GM23248 (cell line): ENCODE measurements around the gene RSAD1. TPM values are rescaled to one million over a fixed set of nuclear protein-coding genes. Genes with fewer than 3 reads are reported as not detected.

Source experiments
- DNase-seq: peaks from one replicate; pipeline ENCODE4 v3.0.0-alpha.2; 2015
- H2AFZ ChIP-seq: fragments of 200-600 bp; sonication (generic); 2 replicates; pipeline ENCODE4 v1.6.1; 2016; ENCODE audit warnings: antibody characterized with exemption
- H3F3A ChIP-seq: fragments of 200-600 bp; sonication (generic); 2 replicates; pipeline ENCODE4 v1.6.1; 2016; ENCODE audit warnings: mild to moderate bottlenecking, antibody characterized with exemption, mixed run types; ENCODE audit not compliant: insufficient read depth
- H3K27ac ChIP-seq: fragments of 200-600 bp; sonication (generic); 2 replicates; pipeline ENCODE4 v1.5.1; 2016; ENCODE audit warnings: mild to moderate bottlenecking
- H3K27me3 ChIP-seq: fragments of 200-600 bp; sonication (generic); replicated peaks from 2 replicates; pipeline ENCODE4 v1.6.1; 2016; ENCODE audit warnings: mild to moderate bottlenecking; ENCODE audit not compliant: insufficient read depth
- H3K36me3 ChIP-seq: fragments of 200-600 bp; sonication (generic); 2 replicates; pipeline ENCODE4 v1.6.1; 2016; ENCODE audit warnings: low read depth, mild to moderate bottlenecking
- H3K4me1 ChIP-seq: fragments of 200-600 bp; sonication (generic); 2 replicates; pipeline ENCODE4 v1.6.1; 2016; ENCODE audit warnings: mild to moderate bottlenecking; ENCODE audit not compliant: insufficient read depth
- H3K4me2 ChIP-seq: fragments of 200-600 bp; sonication (generic); one replicate; pipeline ENCODE4 v1.6.1; 2016; ENCODE audit warnings: mild to moderate bottlenecking; ENCODE audit not compliant: unreplicated experiment
- H3K4me3 ChIP-seq: fragments of 200-600 bp; sonication (generic); 2 replicates; pipeline ENCODE4 v1.5.1; 2016; ENCODE audit warnings: mild to moderate bottlenecking
- H3K79me2 ChIP-seq: fragments of 200-600 bp; sonication (generic); 2 replicates; pipeline ENCODE4 v1.6.1; 2016; ENCODE audit warnings: mild to moderate bottlenecking; ENCODE audit not compliant: insufficient read depth
- H3K9ac ChIP-seq: fragments of 200-600 bp; sonication (generic); 2 replicates; pipeline ENCODE4 v1.6.1; 2016; ENCODE audit warnings: mild to moderate bottlenecking
- H3K9me2 ChIP-seq: fragments of 200-600 bp; sonication (generic); 2 replicates; pipeline ENCODE4 v1.6.1; 2016; ENCODE audit warnings: mixed run types, mild to moderate bottlenecking, moderate library complexity; ENCODE audit not compliant: insufficient read depth
- H3K9me3 ChIP-seq: fragments of 200-600 bp; sonication (generic); one replicate; pipeline ENCODE4 v1.6.1; 2017; ENCODE audit warnings: low read depth
- H4K20me1 ChIP-seq: fragments of 200-600 bp; sonication (generic); 2 replicates; pipeline ENCODE4 v1.6.0; 2016; ENCODE audit not compliant: insufficient read depth
- EZH2 ChIP-seq: fragments of 200-600 bp; sonication (generic); IDR thresholded peaks from 2 replicates; pipeline ENCODE4 v1.6.1; 2018; ENCODE audit warnings: antibody characterized with exemption, mild to moderate bottlenecking; ENCODE audit not compliant: insufficient read depth, poor library complexity, severe bottlenecking
- EZH2phosphoT487 ChIP-seq: fragments of 200-600 bp; sonication (generic); IDR thresholded peaks from 2 replicates; pipeline ENCODE4 v1.6.1; 2018; ENCODE audit warnings: antibody characterized with exemption, moderate library complexity, mild to moderate bottlenecking, low read depth; ENCODE audit not compliant: insufficient read depth
- WGBS, 2 experiments: methylation state at CpG; one replicate each; pipeline ENCODE4 v1.1.6; 2015 to 2017; ENCODE audit warnings: low lambda C conversion rate in 2 of 2, low coverage in 1 of 2; ENCODE audit errors: missing lambda C conversion rate in 2 of 2; 5-methylcytosine and 5-hydroxymethylcytosine counted together
- in situ Hi-C: fragments of 300-500 bp; cut with MboI; formaldehyde crosslinking; loops from 2 replicates; pipeline ENCODE4 v1.15.0; 2020
- polyA plus RNA-seq: library from polyadenylated mRNA; unstranded; fragments of >200 nt; fragmentation: Nextera tagmentation; extraction: Ambion mirVana; gene quantifications from 2 replicates; pipeline ENCODE4 v1.2.1, GENCODE V29; 2016
- total RNA-seq: library from RNA; depleted of rRNA; stranded (reverse); fragments of >200 nt; shearing (Covaris generic); gene quantifications from 2 replicates; pipeline ENCODE4 v1.2.3, GENCODE V29; 2014

The RSAD1 gene
- total and polyA plus RNA-seq, 2 experiments from 2014 or later, result 19.8 to 22.4 TPM

DNA sequence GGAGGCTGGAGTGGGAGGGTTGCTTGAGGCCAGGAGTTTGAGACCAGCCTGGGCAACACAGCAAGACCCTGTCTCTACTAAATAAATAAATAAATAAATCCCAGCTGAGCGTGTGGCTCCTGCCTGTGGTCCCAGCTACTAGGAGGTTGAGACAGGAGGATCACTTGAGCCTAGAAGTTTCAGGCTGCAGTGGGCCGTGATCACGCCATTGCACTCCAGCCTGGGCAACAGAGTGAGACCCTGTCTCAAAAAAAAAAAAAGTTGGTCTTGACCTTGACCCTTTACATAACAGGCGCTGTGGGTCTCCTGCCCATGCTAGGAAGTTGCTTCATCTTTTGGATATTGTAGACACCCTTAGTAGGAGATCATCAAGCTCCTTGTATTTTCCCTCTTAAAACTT, 41.3 kb upstream of the RSAD1 start:
- H3K9me2 ChIP-seq, result no peaks in the 10 kb centered on the region
- no peaks in the 10 kb centered on the region for H4K20me1 ChIP-seq
- 94 to 97% methylated on average over 4 of the region's 4 CpGs for WGBS, 2 experiments
- no peaks in the 10 kb centered on the region for H3F3A ChIP-seq
- H3K4me2 ChIP-seq, result no peak overlapping the region
- TF ChIP-seq EZH2 (no peak), EZH2phosphoT487 (no peak)
- no peaks in the 10 kb centered on the region for H3K79me2 ChIP-seq
- no peak overlapping the region for H3K9ac ChIP-seq
- no peaks in the 10 kb centered on the region for H3K36me3 ChIP-seq
- in situ Hi-C loops, result no loop called here
- no peaks in the 10 kb centered on the region for H3K4me1 ChIP-seq
- H3K27me3 ChIP-seq, result no peaks in the 10 kb centered on the region
- no peaks in the 10 kb centered on the region for H3K9me3 ChIP-seq
- H3K4me3 ChIP-seq, result no peak overlapping the region
- no peak overlapping the region for H3K27ac ChIP-seq
- no peak overlapping the region for H2AFZ ChIP-seq
- no peak for DNase-seq

DNA sequence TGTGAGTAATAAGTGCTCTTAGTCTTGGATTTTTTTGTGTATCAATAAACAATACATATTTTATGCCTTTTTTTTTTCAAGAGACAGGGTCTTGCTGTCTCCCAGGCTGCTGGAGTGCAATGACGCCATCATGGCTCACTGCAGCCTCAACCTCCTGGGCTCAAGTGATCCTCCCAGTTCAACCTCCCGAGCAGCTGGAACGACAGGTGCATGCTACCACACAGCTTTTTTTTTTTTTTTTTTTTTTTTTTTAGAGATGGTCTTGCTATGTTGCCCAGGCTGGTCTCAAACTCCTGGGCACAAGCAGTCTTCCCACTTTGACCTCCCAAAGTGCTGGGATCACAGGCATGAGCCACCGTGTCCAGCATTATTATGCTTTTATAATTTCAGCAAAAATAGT, 39.7 kb upstream of the RSAD1 start:
- in situ Hi-C loops, result no loop called here
- Histone ChIP-seq H3K9me2 (no peaks in the 10 kb centered on the region), H3K4me3 (no peak overlapping the region), H4K20me1 (no peaks in the 10 kb centered on the region), H2AFZ (no peak overlapping the region), H3K4me2 (no peak overlapping the region), H3K36me3 (no peaks in the 10 kb centered on the region), H3K9me3 (no peaks in the 10 kb centered on the region), H3K79me2 (no peaks in the 10 kb centered on the region), H3F3A (no peaks in the 10 kb centered on the region), H3K4me1 (no peaks in the 10 kb centered on the region; the same call in 1 of the 2 replicates), H3K27ac (no peak overlapping the region), H3K27me3 (no peaks in the 10 kb centered on the region), H3K9ac (no peak overlapping the region)
- no peak for DNase-seq
- WGBS, 2 experiments, result 99 to 100% methylated on average over 4 of the region's 4 CpGs
- TF ChIP-seq EZH2phosphoT487 (no peak), EZH2 (no peak)

DNA sequence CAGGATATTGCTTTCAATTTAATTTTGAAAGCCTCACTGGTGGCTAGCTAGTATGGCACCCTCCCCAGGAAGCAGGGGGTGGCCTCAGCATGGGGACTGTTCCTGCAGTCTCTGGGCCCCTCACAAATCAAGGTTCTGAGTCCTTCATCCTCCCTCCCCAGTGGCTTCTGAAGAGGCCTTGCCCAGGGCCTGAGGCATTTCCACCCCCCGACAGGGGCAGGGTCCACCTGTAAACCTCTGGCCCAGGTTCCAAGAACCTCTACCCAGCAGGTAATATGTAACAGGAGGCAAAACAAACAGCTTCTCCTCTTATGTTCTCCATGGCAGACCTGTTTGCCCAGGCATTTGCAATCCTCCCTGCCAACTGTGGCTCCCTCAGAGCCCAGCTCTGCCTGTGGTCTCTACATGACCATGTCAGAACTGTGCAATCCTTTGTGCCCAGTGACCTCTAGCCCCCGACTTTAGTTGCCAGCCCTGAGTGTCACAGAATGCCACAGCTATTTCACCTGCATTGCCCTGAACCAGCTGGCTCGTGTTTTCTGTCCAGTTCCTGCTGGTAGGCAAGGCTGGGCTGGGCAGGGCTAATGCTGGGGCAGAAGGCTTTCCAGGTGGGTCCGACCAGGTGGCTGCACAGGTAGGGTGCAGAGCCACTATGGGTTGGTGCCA, 38.4 kb upstream of the RSAD1 start:
- Histone ChIP-seq H3K79me2 (no peaks in the 10 kb centered on the region), H2AFZ (no peak overlapping the region), H3K27ac (no peak overlapping the region), H3K4me1 (no peaks in the 10 kb centered on the region; the same call in 1 of the 2 replicates), H3K36me3 (no peaks in the 10 kb centered on the region), H3F3A (no peaks in the 10 kb centered on the region), H3K9me2 (no peaks in the 10 kb centered on the region), H3K9me3 (no peaks in the 10 kb centered on the region), H3K9ac (no peak overlapping the region), H3K27me3 (no peaks in the 10 kb centered on the region), H3K4me3 (no peak overlapping the region), H4K20me1 (no peaks in the 10 kb centered on the region), H3K4me2 (no peak overlapping the region)
- WGBS, 2 experiments, result 80 to 81% methylated on average over 4 of the region's 4 CpGs
- in situ Hi-C loops, result no loop called here
- TF ChIP-seq EZH2 (no peak), EZH2phosphoT487 (no peak)
- no peak for DNase-seq

DNA sequence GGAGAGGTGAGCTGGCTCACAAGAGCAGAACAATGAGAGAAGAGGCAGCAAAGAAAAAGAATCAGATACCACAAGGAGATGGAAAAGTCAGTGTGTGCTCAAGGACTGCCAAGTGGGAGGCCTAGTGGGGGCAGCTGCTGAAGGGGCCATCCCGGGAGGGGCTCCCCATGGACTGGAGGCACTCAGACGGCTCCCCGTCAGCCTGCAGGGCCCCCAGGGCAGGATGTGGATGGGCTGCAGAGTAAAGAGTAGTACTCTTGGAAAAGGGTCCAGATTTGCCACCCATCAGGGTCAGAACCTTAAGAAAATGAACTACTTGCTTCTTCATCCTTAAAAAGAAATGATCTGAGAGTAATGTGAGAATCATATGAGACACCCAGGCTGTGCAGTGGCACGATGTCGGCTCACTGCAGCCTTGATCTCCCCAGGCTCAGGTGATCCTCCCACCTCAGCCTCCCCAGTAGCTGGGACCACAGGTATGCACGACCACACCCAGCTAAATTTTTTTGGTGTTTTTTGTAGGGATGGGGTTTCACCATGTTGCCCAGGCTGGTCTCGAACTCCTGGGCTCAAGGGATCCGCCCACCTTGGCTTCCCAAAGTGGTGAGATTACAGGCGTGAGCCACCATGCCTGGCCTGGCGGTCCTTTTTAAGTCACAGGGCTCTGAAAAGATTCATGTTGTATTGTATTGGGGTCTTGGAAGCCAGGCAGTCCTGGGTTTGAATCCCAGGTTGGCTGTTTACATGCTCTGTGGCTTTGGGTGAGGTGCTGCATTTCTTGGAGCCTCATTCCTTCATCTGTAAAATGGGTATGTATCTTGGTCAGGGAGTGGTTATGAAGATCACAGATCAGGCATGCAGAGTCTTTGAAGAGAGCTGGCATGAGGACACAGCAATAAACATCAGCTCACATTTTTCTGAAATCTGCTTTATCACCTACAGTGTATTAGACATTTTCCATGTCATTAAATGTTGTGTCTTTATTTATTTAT, 37.5 kb upstream of the RSAD1 start:
- in situ Hi-C loops, result no loop called here
- Histone ChIP-seq H3K4me1 (no peaks in the 10 kb centered on the region; the same call in 1 of the 2 replicates), H3K79me2 (no peaks in the 10 kb centered on the region), H3K27ac (no peak overlapping the region), H3K9ac (no peak overlapping the region), H4K20me1 (no peaks in the 10 kb centered on the region), H3K27me3 (no peaks in the 10 kb centered on the region), H3K4me2 (no peak overlapping the region), H2AFZ (no peak overlapping the region), H3F3A (no peaks in the 10 kb centered on the region), H3K9me3 (no peaks in the 10 kb centered on the region), H3K36me3 (no peaks in the 10 kb centered on the region), H3K4me3 (no peak overlapping the region), H3K9me2 (no peaks in the 10 kb centered on the region)
- DNase-seq, result no peak
- WGBS, 2 experiments, result 86 to 90% methylated on average over 10 of the region's 10 CpGs
- TF ChIP-seq EZH2, result no peak
- TF ChIP-seq EZH2phosphoT487, result no peak
